HepG2 (cell line): Measurements from ENCODE around the gene APEX1. TPM values are rescaled to one million over a fixed set of nuclear protein-coding genes. Genes with fewer than 3 reads are reported as not detected.

ENCODE experiments used
- ATAD3A ChIP-seq: sonication (generic); formaldehyde crosslinking; IDR thresholded peaks from 2 replicates; pipeline ENCODE4 v1.4.0; 2020; ENCODE audit warnings: missing genetic modification reagents
- DPF2 ChIP-seq: sonication (generic); formaldehyde crosslinking; IDR thresholded peaks from 2 replicates; pipeline ENCODE4 v1.4.0; 2020; ENCODE audit warnings: mild to moderate bottlenecking, low read depth, missing genetic modification reagents, borderline replicate concordance
- KAT7 ChIP-seq: IDR thresholded peaks from 2 replicates; pipeline ENCODE4 v1.6.1; 2018; ENCODE audit warnings: borderline replicate concordance, missing compliant biosample characterization
- PHF20 ChIP-seq: sonication (generic); formaldehyde crosslinking; IDR thresholded peaks from 2 replicates; pipeline ENCODE4 v1.5.0; 2020; ENCODE audit warnings: mild to moderate bottlenecking, missing genetic modification reagents
- PRDM15 ChIP-seq: sonication (generic); formaldehyde crosslinking; IDR thresholded peaks from 2 replicates; pipeline ENCODE4 v1.4.0; 2020; ENCODE audit warnings: missing genetic modification reagents
- RFX1 ChIP-seq: fragments of 450-650 bp; IDR thresholded peaks from 2 replicates; pipeline ENCODE4 v1.6.1; 2017
- STAG1 ChIP-seq: sonication (generic); formaldehyde crosslinking; IDR thresholded peaks from 2 replicates; pipeline ENCODE4 v1.4.0; 2020; ENCODE audit warnings: missing genetic modification reagents
- THAP7 ChIP-seq: sonication (generic); formaldehyde crosslinking; IDR thresholded peaks from 2 replicates; pipeline ENCODE4 v1.8.1; 2023; ENCODE audit warnings: mild to moderate bottlenecking, missing genetic modification reagents
- ZBTB38 ChIP-seq: sonication (generic); formaldehyde crosslinking; IDR thresholded peaks from 2 replicates; pipeline ENCODE4 v1.5.1; 2020; ENCODE audit warnings: mild to moderate bottlenecking, missing genetic modification reagents
- ZEB1 ChIP-seq: IDR thresholded peaks from 2 replicates; pipeline ENCODE4 v1.6.1; 2012; ENCODE audit warnings: mild to moderate bottlenecking, low read depth, inconsistent platforms; ENCODE audit not compliant: insufficient replicate concordance
- ZFP90 ChIP-seq: sonication (generic); formaldehyde crosslinking; IDR thresholded peaks from 2 replicates; pipeline ENCODE4 v1.8.0; 2022; ENCODE audit warnings: missing genetic modification reagents, mild to moderate bottlenecking, inconsistent platforms, borderline replicate concordance
- ZHX2 ChIP-seq, 2 experiments: sonication (generic) in 1 of 2; formaldehyde crosslinking in 1 of 2; IDR thresholded peaks; 2 replicates each; pipeline versions ENCODE4 v1.6.1 to v1.9.0; 2014 to 2022; ENCODE audit warnings: antibody characterized with exemption in 1 of 2, borderline replicate concordance in 1 of 2, inconsistent platforms in 1 of 2, low read depth in 1 of 2, missing genetic modification reagents in 1 of 2
- ZMAT3 ChIP-seq: sonication (generic); formaldehyde crosslinking; conservative IDR thresholded peaks from 2 replicates; pipeline ENCODE4 v1.7.0; 2021; ENCODE audit warnings: missing genetic modification reagents
- ZNF12 ChIP-seq: sonication (generic); formaldehyde crosslinking; IDR thresholded peaks from 2 replicates; pipeline ENCODE4 v1.5.0; 2020; ENCODE audit warnings: missing genetic modification reagents
- ZNF224 ChIP-seq: sonication (generic); formaldehyde crosslinking; IDR thresholded peaks from 2 replicates; pipeline ENCODE4 v1.5.0; 2020; ENCODE audit warnings: mild to moderate bottlenecking, missing genetic modification reagents
- ZNF235 ChIP-seq: sonication (generic); formaldehyde crosslinking; IDR thresholded peaks from 2 replicates; pipeline ENCODE4 v1.8.1; 2023; ENCODE audit warnings: mild to moderate bottlenecking, missing genetic modification reagents, borderline replicate concordance
- ZNF446 ChIP-seq: sonication (generic); formaldehyde crosslinking; IDR thresholded peaks from 2 replicates; pipeline ENCODE4 v1.5.0; 2020; ENCODE audit warnings: mild to moderate bottlenecking, missing genetic modification reagents
- ZNF460 ChIP-seq: sonication (generic); formaldehyde crosslinking; IDR thresholded peaks from 2 replicates; pipeline ENCODE4 v1.5.1; 2020; ENCODE audit warnings: missing genetic modification reagents, mild to moderate bottlenecking, borderline replicate concordance
- ZNF644 ChIP-seq: IDR thresholded peaks from 2 replicates; pipeline ENCODE4 v1.6.1; 2016; ENCODE audit warnings: low read depth
- polyA plus RNA-seq, 8 experiments: library from polyadenylated mRNA; depleted of rRNA in 3 of 8; stranded (reverse) in 7 of 8; unstranded in 1 of 8; fragments of >200 nt; fragmentation: Illumina TruSeq in 4 of 8; extraction: Trizol in 4 of 8; gene quantifications; 2 replicates each; pipeline versions ENCODE4 v1.2.1 to v1.2.3, GENCODE V29; 2011 to 2016; ENCODE audit warnings: low read depth in 4 of 8, missing spikeins in 1 of 8, mixed read lengths in 1 of 8; ENCODE audit not compliant: insufficient read depth in 1 of 8
- total RNA-seq, 5 experiments: library from RNA; depleted of rRNA; stranded (reverse); fragments of >200 nt; fragmentation: Illumina TruSeq; extraction: Trizol; gene quantifications; 2 replicates each; pipeline ENCODE4 v1.2.3, GENCODE V29; 2016; ENCODE audit warnings: low read depth in 1 of 5

APEX1 gene
- total and polyA plus RNA-seq, 2 of the 13 experiments (the other 11 are each of a cell fraction or from before 2014, with no cell fraction given) = 171 to 405 TPM

- no peak for TF ChIP-seq KAT7 (CRISPR knock-in tag)
- TF ChIP-seq DPF2 = 0 out of 2 replicates have a peak, but pooled peaks have one; percentile 14
- TF ChIP-seq ZFP90 (CRISPR knock-in tag) = no peak; the same call in 1 of the 2 replicates
- peak; percentile 14; the same call in 1 of the 2 replicates for TF ChIP-seq THAP7 (CRISPR knock-in tag)
- TF ChIP-seq ZNF12 (CRISPR knock-in tag) = 0 out of 2 replicates have a peak, but pooled peaks have one; percentile 24
- 0 out of 2 replicates have a peak, but pooled peaks have one; percentile 71 for TF ChIP-seq ZNF446 (CRISPR knock-in tag)
- no peak for TF ChIP-seq PRDM15 (CRISPR knock-in tag)
- no peak for TF ChIP-seq ZEB1
- no peak for TF ChIP-seq ZNF235
- TF ChIP-seq STAG1 = no peak
- TF ChIP-seq ZHX2 (IDR thresholded peaks at IDR 0.05; ENCODE audit: low read depth) = no peak
- no peak for TF ChIP-seq ZHX2 (CRISPR knock-in tag; IDR thresholded peaks at IDR 0.05; ENCODE audit: borderline replicate concordance)
- TF ChIP-seq ATAD3A (CRISPR knock-in tag) = no peak
- TF ChIP-seq ZBTB38 = no peak
- no peak for TF ChIP-seq ZNF460 (CRISPR knock-in tag)
- no peak for TF ChIP-seq ZNF224 (CRISPR knock-in tag)
- no peak for TF ChIP-seq ZMAT3 (CRISPR knock-in tag)
- TF ChIP-seq PHF20 (CRISPR knock-in tag) = peak; percentile 45
- TF ChIP-seq RFX1 = no peak
- TF ChIP-seq ZNF644 (CRISPR knock-in tag) = 0 out of 2 replicates have a peak, but pooled peaks have one; percentile 51
Measured at GRCh38 chr14:20469890-20470602, 15.0 kb downstream of the APEX1 start (continued).
